CD4-positive, CD25-positive, alpha-beta regulatory T cell (primary cell): ENCODE data around the gene MRPL41. TPM values are rescaled to one million over a fixed set of nuclear protein-coding genes. Genes with fewer than 3 reads are reported as not detected.
A peak's percentile ranks its signal among the peaks of the same experiment; 100 is the strongest.
"Not testable (repeated sequence)": the region's sequence is repeated elsewhere in the genome, so short reads cannot be mapped to it uniquely, and the experiment has no call there.

Experiments
- ATAC-seq, 2 donors: fragments of 150-1000 bp; cut with Tn5 transposase; one replicate each; pipeline ENCODE4 v1.10.0; 2021; ENCODE audit warnings: low read depth in 2 of 2, moderate number of reproducible peaks in 2 of 2, moderate library complexity in 1 of 2
- DNase-seq, 3 donors: peaks; one replicate each; pipeline versions ENCODE4 v3.0.0 to v3.0.0-alpha.2; 2012 to 2022; ENCODE audit warnings: mixed read lengths in 1 of 3
- H3K27ac ChIP-seq: one replicate; pipeline ENCODE4 v1.7.0; 2013; ENCODE audit warnings: mild to moderate bottlenecking, low read length; ENCODE audit not compliant: insufficient read depth, poor library complexity, severe bottlenecking
- H3K27me3 ChIP-seq: one replicate; pipeline ENCODE4 v1.7.0; 2013; ENCODE audit warnings: low read length; ENCODE audit not compliant: control insufficient read depth, insufficient read depth
- H3K36me3 ChIP-seq: one replicate; pipeline ENCODE4 v1.7.0; 2013; ENCODE audit warnings: mild to moderate bottlenecking, low read length, moderate library complexity; ENCODE audit not compliant: control insufficient read depth, insufficient read depth
- H3K4me1 ChIP-seq: 2 replicates; pipeline ENCODE4 v1.7.0; 2013; ENCODE audit warnings: mild to moderate bottlenecking, low read length; ENCODE audit not compliant: insufficient read depth, control insufficient read depth, poor library complexity, severe bottlenecking
- H3K4me3 ChIP-seq: one replicate; pipeline ENCODE4 v1.7.0; 2013; ENCODE audit warnings: low read depth, mild to moderate bottlenecking, low read length, moderate library complexity
- H3K9me3 ChIP-seq, 2 experiments: 1 replicate in 1 of 2; 2 replicates in 1 of 2; pipeline ENCODE4 v1.7.0; 2013; ENCODE audit warnings: low read length in 2 of 2, mild to moderate bottlenecking in 1 of 2, moderate library complexity in 1 of 2; ENCODE audit not compliant: control insufficient read depth in 2 of 2
- H3K27ac Mint-ChIP-seq, 3 donors: one replicate each; pipeline ENCODE4 v1.8.0; 2020 to 2022; ENCODE audit warnings: mild to moderate bottlenecking in 3 of 3, mixed read lengths in 3 of 3, moderate library complexity in 2 of 3
- H3K27me3 Mint-ChIP-seq: one replicate; pipeline ENCODE4 v1.8.0; 2022; ENCODE audit warnings: mild to moderate bottlenecking, mixed read lengths
- H3K36me3 Mint-ChIP-seq: one replicate; pipeline ENCODE4 v1.8.0; 2020; ENCODE audit warnings: mixed read lengths
- H3K4me1 Mint-ChIP-seq, 4 donors: one replicate each; pipeline ENCODE4 v1.8.0; 2020 to 2022; ENCODE audit warnings: mixed read lengths in 4 of 4, mild to moderate bottlenecking in 1 of 4
- H3K4me3 Mint-ChIP-seq, 4 donors: one replicate each; pipeline ENCODE4 v1.8.0; 2020 to 2022; ENCODE audit warnings: mild to moderate bottlenecking in 4 of 4, mixed read lengths in 4 of 4, moderate library complexity in 3 of 4
- H3K9me3 Mint-ChIP-seq, 7 donors: one replicate each; pipeline ENCODE4 v1.8.0; 2020 to 2022; ENCODE audit warnings: mixed read lengths in 7 of 7, mild to moderate bottlenecking in 3 of 7, moderate library complexity in 2 of 7
- polyA plus RNA-seq, 4 donors: library from polyadenylated mRNA; unstranded; fragments of 300-500 nt; fragmentation: Illumina TruSeq; gene quantifications; one replicate each; pipeline ENCODE4 v1.2.3, GENCODE V29; 2021
- total RNA-seq: library from RNA; stranded (reverse); gene quantifications from one replicate; pipeline ENCODE4 v1.2.3, GENCODE V29; 2022

Gene MRPL41
- total and polyA plus RNA-seq, 5 donors from 2014 or later: 38.1 to 64.3 (median 44.2) TPM

- peak; percentile 84 to 91 (median 86) for DNase-seq
- Mint-ChIP-seq H3K27me3 (no peaks in the 10 kb centered on the region), H3K27ac (peak within 1 kb of the TSS; percentile 52 to 94 (median 60)), H3K4me3 (peak within 1 kb of the TSS; percentile 92 to 97 (median 94)), H3K36me3 (peaks cover 12% of the 10 kb centered on the region), H3K4me1 (peaks cover 0 to 23% (median 5%) of the 10 kb centered on the region in 4 donors), H3K9me3 (no peaks in the 10 kb centered on the region)
- Histone ChIP-seq H3K36me3 (peaks cover 19% of the 10 kb centered on the region), H3K4me3 (no peak within 1 kb of the TSS), H3K4me1 (peaks cover 19% of the 10 kb centered on the region), H3K9me3 (no peaks in the 10 kb centered on the region), H3K27me3 (no peaks in the 10 kb centered on the region), H3K27ac (peak within 1 kb of the TSS; percentile 66)
- ATAC-seq: peak; percentile 98 to 99
Measured at GRCh38 chr9:137590469-137591383, 39.0 kb downstream of the MRPL41 start, which contains the start of gene ZMYND19. Gene ZMYND19 (minus strand): TSS chr9:137590512. CDS start chr9:137590263, 249 bp downstream.

- H3K9me3 ChIP-seq: no peaks in the 10 kb centered on the region
- Mint-ChIP-seq H3K4me3 (peak overlapping the region; percentile 33 to 72 (median 53)), H3K9me3 (no peaks in the 10 kb centered on the region), H3K27ac (no peak overlapping the region), H3K27me3 (no peaks in the 10 kb centered on the region), H3K36me3 (peaks cover 4% of the 10 kb centered on the region), H3K4me1 (peaks cover 0 to 21% (median 5%) of the 10 kb centered on the region in 4 donors)
- peaks cover 19% of the 10 kb centered on the region for H3K4me1 ChIP-seq
- H3K4me3 ChIP-seq: no peak overlapping the region
- H3K36me3 ChIP-seq: peaks cover 5% of the 10 kb centered on the region
- H3K27ac ChIP-seq: no peak overlapping the region
- ATAC-seq: no peak
- DNase-seq: no peak
- no peaks in the 10 kb centered on the region for H3K27me3 ChIP-seq
Measured at GRCh38 chr9:137592767-137593166, 41.1 kb downstream of the MRPL41 start.

- Mint-ChIP-seq H3K27ac (no peak overlapping the region), H3K9me3 (no peaks in the 10 kb centered on the region), H3K36me3 (peaks cover under 1% of the 10 kb centered on the region), H3K27me3 (no peaks in the 10 kb centered on the region), H3K4me1 (peaks cover 0 to 17% (median 4%) of the 10 kb centered on the region in 4 donors), H3K4me3 (peak overlapping the region; percentile 33 to 72 (median 53))
- DNase-seq: no peak
- no peak for ATAC-seq
- Histone ChIP-seq H3K4me1 (peaks cover 19% of the 10 kb centered on the region), H3K27ac (no peak overlapping the region), H3K27me3 (no peaks in the 10 kb centered on the region), H3K36me3 (peaks cover under 1% of the 10 kb centered on the region), H3K9me3 (no peaks in the 10 kb centered on the region), H3K4me3 (no peak overlapping the region)
Measured at GRCh38 chr9:137593176-137593575, 41.5 kb downstream of the MRPL41 start.

- not testable (repeated sequence) for H3K9me3 ChIP-seq, H3K27me3 ChIP-seq, H3K27ac Mint-ChIP-seq, H3K27me3 Mint-ChIP-seq, H3K9me3 Mint-ChIP-seq, H3K27ac ChIP-seq, H3K4me1 ChIP-seq, DNase-seq, H3K36me3 ChIP-seq, H3K4me3 Mint-ChIP-seq, H3K4me3 ChIP-seq, H3K4me1 Mint-ChIP-seq, H3K36me3 Mint-ChIP-seq, ATAC-seq
Measured at GRCh38 chr9:137596577-137596976, 44.9 kb downstream of the MRPL41 start.

- H3K27me3 ChIP-seq: no peaks in the 10 kb centered on the region
- ATAC-seq (no peak), DNase-seq (no peak)
- H3K4me3 ChIP-seq: no peak overlapping the region
- Mint-ChIP-seq H3K4me3 (no peak overlapping the region), H3K36me3 (no peaks in the 10 kb centered on the region), H3K4me1 (peaks cover 0 to 4% (median 3%) of the 10 kb centered on the region in 4 donors), H3K9me3 (no peaks in the 10 kb centered on the region), H3K27ac (no peak overlapping the region), H3K27me3 (peaks cover 6% of the 10 kb centered on the region)
- no peaks in the 10 kb centered on the region for H3K36me3 ChIP-seq
- H3K27ac ChIP-seq: no peak overlapping the region
- H3K4me1 ChIP-seq: no peaks in the 10 kb centered on the region
- H3K9me3 ChIP-seq: no peaks in the 10 kb centered on the region
Measured at GRCh38 chr9:137598943-137599342, 47.3 kb downstream of the MRPL41 start.

Other genes starting within 250 kb of the MRPL41 start
- gene NRARP, start 249.6 kb upstream of the MRPL41 start, total RNA-seq: 1.6 TPM
- not detected for gene NRARP, start 249.6 kb upstream of the MRPL41 start, polyA plus RNA-seq
- gene EXD3, start 128.7 kb upstream of the MRPL41 start, total RNA-seq: 27.3 TPM
- 1 to 10 TPM; 4.7 to 7.2 (median 5.7) TPM for gene EXD3, start 128.7 kb upstream of the MRPL41 start, polyA plus RNA-seq
- gene NOXA1, start 128.5 kb upstream of the MRPL41 start, total RNA-seq: 3.8 TPM
- 1 to 10 TPM in 2 of 4 donors, under 1 TPM in 2; 0.83 to 3.3 (median 1.4) TPM for gene NOXA1, start 128.5 kb upstream of the MRPL41 start, polyA plus RNA-seq
- not detected for gene ENTPD8, start 110.5 kb upstream of the MRPL41 start, total RNA-seq
- gene ENTPD8, start 110.5 kb upstream of the MRPL41 start, polyA plus RNA-seq: not detected
- 109 TPM for gene NSMF, start 92.5 kb upstream of the MRPL41 start, total RNA-seq
- gene NSMF, start 92.5 kb upstream of the MRPL41 start, polyA plus RNA-seq: 10 to 100 TPM in 2 of 4 donors, 1 to 10 TPM in 2; 9.3 to 14.5 (median 11.8) TPM
- 12.4 TPM for gene PNPLA7, start 1.5 kb upstream of the MRPL41 start, total RNA-seq
- gene PNPLA7, start 1.5 kb upstream of the MRPL41 start, polyA plus RNA-seq: 1 to 10 TPM; 1.4 to 2.5 (median 1.7) TPM
- gene DPH7, start 27.0 kb downstream of the MRPL41 start, total RNA-seq: 57.0 TPM
- gene DPH7, start 27.0 kb downstream of the MRPL41 start, polyA plus RNA-seq: 10 to 100 TPM; 24.4 to 34.8 (median 28.3) TPM
- gene ZMYND19, start 38.6 kb downstream of the MRPL41 start, total RNA-seq: 20.4 TPM
- gene ZMYND19, start 38.6 kb downstream of the MRPL41 start, polyA plus RNA-seq: 1 to 10 TPM; 4.4 to 6.3 (median 5.4) TPM
- 73.4 TPM for gene ARRDC1, start 53.8 kb downstream of the MRPL41 start, total RNA-seq
- 10 to 100 TPM; 45.5 to 54.0 (median 51.4) TPM for gene ARRDC1, start 53.8 kb downstream of the MRPL41 start, polyA plus RNA-seq
- 142 TPM for gene EHMT1, start 67.1 kb downstream of the MRPL41 start, total RNA-seq
- gene EHMT1, start 67.1 kb downstream of the MRPL41 start, polyA plus RNA-seq: 10 to 100 TPM; 17.9 to 20.3 (median 19.3) TPM